Muscle layer of duodenum (tissue), 2 donors: ENCODE data around the gene B3GAT1.

Source experiments
- H3K27ac ChIP-seq: one replicate; pipeline ENCODE4 v1.7.0; 2013; ENCODE audit warnings: mild to moderate bottlenecking, low read length
- H3K27me3 ChIP-seq: one replicate; pipeline ENCODE4 v1.7.0; 2013; ENCODE audit warnings: low read depth, mild to moderate bottlenecking, control low read depth, low read length
- H3K36me3 ChIP-seq, 2 donors: one replicate each; pipeline ENCODE4 v1.7.0; 2013; ENCODE audit warnings: low read length in 2 of 2, control low read depth in 1 of 2, mild to moderate bottlenecking in 1 of 2; ENCODE audit not compliant: insufficient read depth in 2 of 2, control insufficient read depth in 1 of 2
- H3K4me1 ChIP-seq, 2 donors: one replicate each; pipeline ENCODE4 v1.7.0; 2013; ENCODE audit warnings: low read length in 2 of 2, mild to moderate bottlenecking in 2 of 2, control low read depth in 1 of 2, moderate library complexity in 1 of 2; ENCODE audit not compliant: insufficient read depth in 2 of 2, control insufficient read depth in 1 of 2
- H3K4me3 ChIP-seq, 2 donors: one replicate each; pipeline ENCODE4 v1.7.0; 2013; ENCODE audit warnings: low read length in 2 of 2, low read depth in 1 of 2, mild to moderate bottlenecking in 1 of 2
- H3K9me3 ChIP-seq, 2 donors: one replicate each; pipeline ENCODE4 v1.7.0; 2013; ENCODE audit warnings: low read length in 2 of 2, control low read depth in 1 of 2, mild to moderate bottlenecking in 1 of 2; ENCODE audit not compliant: control insufficient read depth in 1 of 2
- donor health status: healthy.

Gene B3GAT1

GRCh38 chr11:134374891-134375550, 37.0 kb downstream of the B3GAT1 start:
- Histone ChIP-seq H3K9me3 (no peaks in the 10 kb centered on the region), H3K4me1 (no peaks in the 10 kb centered on the region), H3K27me3 (no peaks in the 10 kb centered on the region), H3K27ac (no peak overlapping the region), H3K4me3 (no peak overlapping the region), H3K36me3 (no peaks in the 10 kb centered on the region)

- Histone ChIP-seq H3K9me3 (no peaks in the 10 kb centered on the region), H3K27me3 (no peaks in the 10 kb centered on the region), H3K4me1 (no peaks in the 10 kb centered on the region), H3K4me3 (no peak overlapping the region), H3K27ac (no peak overlapping the region), H3K36me3 (no peaks in the 10 kb centered on the region)
Measured at GRCh38 chr11:134374171-134374570, 37.9 kb downstream of the B3GAT1 start.

GRCh38 chr11:134373591-134374052, 38.4 kb downstream of the B3GAT1 start:
- H3K9me3 ChIP-seq: no peaks in the 10 kb centered on the region
- no peaks in the 10 kb centered on the region for H3K4me1 ChIP-seq
- H3K4me3 ChIP-seq: no peak overlapping the region
- no peaks in the 10 kb centered on the region for H3K36me3 ChIP-seq
- no peak overlapping the region for H3K27ac ChIP-seq
- no peaks in the 10 kb centered on the region for H3K27me3 ChIP-seq

- H3K4me1 ChIP-seq: no peaks in the 10 kb centered on the region
- no peaks in the 10 kb centered on the region for H3K9me3 ChIP-seq
- no peak overlapping the region for H3K4me3 ChIP-seq
- H3K27ac ChIP-seq: no peak overlapping the region
- H3K36me3 ChIP-seq: no peaks in the 10 kb centered on the region
- H3K27me3 ChIP-seq: no peaks in the 10 kb centered on the region
Measured at GRCh38 chr11:134372961-134373360, 39.1 kb downstream of the B3GAT1 start.

- Histone ChIP-seq H3K36me3 (no peaks in the 10 kb centered on the region), H3K27ac (no peak overlapping the region), H3K27me3 (no peaks in the 10 kb centered on the region), H3K9me3 (no peaks in the 10 kb centered on the region), H3K4me3 (no peak overlapping the region), H3K4me1 (no peaks in the 10 kb centered on the region)
Measured at GRCh38 chr11:134372536-134372935, 39.5 kb downstream of the B3GAT1 start.

GRCh38 chr11:134371436-134372185, 40.4 kb downstream of the B3GAT1 start:
- H3K9me3 ChIP-seq: no peaks in the 10 kb centered on the region
- H3K27me3 ChIP-seq: no peaks in the 10 kb centered on the region
- no peak overlapping the region for H3K27ac ChIP-seq
- H3K36me3 ChIP-seq: no peaks in the 10 kb centered on the region
- H3K4me1 ChIP-seq: no peaks in the 10 kb centered on the region
- no peak overlapping the region for H3K4me3 ChIP-seq

GRCh38 chr11:134370526-134371435, 41.3 kb downstream of the B3GAT1 start:
- Histone ChIP-seq H3K36me3 (no peaks in the 10 kb centered on the region), H3K27me3 (no peaks in the 10 kb centered on the region), H3K4me1 (no peaks in the 10 kb centered on the region), H3K27ac (no peak overlapping the region), H3K9me3 (no peaks in the 10 kb centered on the region), H3K4me3 (no peak overlapping the region)

GRCh38 chr11:134369656-134370525, 42.2 kb downstream of the B3GAT1 start:
- H3K4me1 ChIP-seq: no peaks in the 10 kb centered on the region
- no peaks in the 10 kb centered on the region for H3K9me3 ChIP-seq
- H3K27ac ChIP-seq: no peak overlapping the region
- no peaks in the 10 kb centered on the region for H3K36me3 ChIP-seq
- no peak overlapping the region for H3K4me3 ChIP-seq
- no peaks in the 10 kb centered on the region for H3K27me3 ChIP-seq

GRCh38 chr11:134367781-134368180, 44.3 kb downstream of the B3GAT1 start:
- Histone ChIP-seq H3K4me1 (no peaks in the 10 kb centered on the region), H3K4me3 (no peak overlapping the region), H3K36me3 (no peaks in the 10 kb centered on the region), H3K27ac (no peak overlapping the region), H3K9me3 (no peaks in the 10 kb centered on the region), H3K27me3 (no peaks in the 10 kb centered on the region)

GRCh38 chr11:134366254-134366653, 45.8 kb downstream of the B3GAT1 start:
- H3K4me3 ChIP-seq: no peak overlapping the region
- H3K27me3 ChIP-seq: no peaks in the 10 kb centered on the region
- H3K9me3 ChIP-seq: no peaks in the 10 kb centered on the region
- no peak overlapping the region for H3K27ac ChIP-seq
- H3K36me3 ChIP-seq: no peaks in the 10 kb centered on the region
- H3K4me1 ChIP-seq: no peaks in the 10 kb centered on the region
